H1 (cell line): ENCODE data around the gene PTGFR. TPM values are rescaled to one million over a fixed set of nuclear protein-coding genes. Genes with fewer than 3 reads are reported as not detected.

Source experiments
- CTCF ChIA-PET: fragments of 300-600 bp; sonication (Branson Sonifier 250); formaldehyde crosslinking; loops from one replicate; lab custom pipeline; 2021; ENCODE audit not compliant: partially characterized antibody; lab: Charles Lee
- POLR2A ChIA-PET: fragments of 300-600 bp; sonication (Branson Sonifier 250); formaldehyde crosslinking; loops from one replicate; lab custom pipeline; 2021; ENCODE audit warnings: inconsistent platforms; ENCODE audit not compliant: partially characterized antibody; lab: Charles Lee
- DNase-seq, 2 experiments: peaks; one replicate each; pipeline versions ENCODE4 v3.0.0 to v3.0.0-alpha.2; 2010 to 2022; ENCODE audit warnings: low spot score in 2 of 2, low read depth in 1 of 2, mixed read lengths in 1 of 2
- FAIRE-seq: peaks from 2 replicates; lab custom pipeline; 2011; peaks lifted over from hg19 to GRCh38; lab: Jason Lieb, UNC
- H2AFZ ChIP-seq: 2 replicates; pipeline ENCODE4 v1.8.1; 2012; ENCODE audit warnings: low read length, inconsistent platforms
- H2AK5ac ChIP-seq: 2 replicates; pipeline ENCODE4 v1.6.1; 2013; ENCODE audit warnings: low read depth, low read length
- H2BK120ac ChIP-seq: replicated peaks from 2 replicates; pipeline ENCODE3; 2013; ENCODE audit warnings: low read depth, low read length, inconsistent platforms
- H2BK12ac ChIP-seq: 2 replicates; pipeline ENCODE4 v1.6.1; 2013; ENCODE audit warnings: low read depth, low read length
- H2BK15ac ChIP-seq: 2 replicates; pipeline ENCODE4 v1.6.1; 2013; ENCODE audit warnings: low read length
- H2BK20ac ChIP-seq: 2 replicates; pipeline ENCODE4 v1.6.1; 2013; ENCODE audit warnings: low read length
- H2BK5ac ChIP-seq: 2 replicates; pipeline ENCODE4 v1.6.1; 2013; ENCODE audit warnings: low read depth, low read length
- H3K14ac ChIP-seq: 2 replicates; pipeline ENCODE4 v1.6.1; 2013; ENCODE audit warnings: inconsistent platforms; ENCODE audit not compliant: insufficient read length
- H3K18ac ChIP-seq: 2 replicates; pipeline ENCODE4 v1.6.1; 2013; ENCODE audit warnings: low read length; ENCODE audit errors: extremely low read depth
- H3K23ac ChIP-seq: 2 replicates; pipeline ENCODE4 v1.6.1; 2013; ENCODE audit warnings: inconsistent platforms; ENCODE audit not compliant: insufficient read length
- H3K23me2 ChIP-seq: 2 replicates; pipeline ENCODE4 v1.6.1; 2013; ENCODE audit warnings: low read depth, low read length
- H3K27ac ChIP-seq: 2 replicates; pipeline ENCODE4 v1.6.1; 2011; ENCODE audit warnings: low read depth, low read length, inconsistent platforms
- H3K27me3 ChIP-seq, 4 experiments: replicated peaks in 1 of 4; 1 replicate in 1 of 4; 2 replicates in 3 of 4; pipeline versions ENCODE4 v1.6.1 to v1.8.1; 2011 to 2013; ENCODE audit warnings: low read length in 3 of 4, mild to moderate bottlenecking in 3 of 4, inconsistent platforms in 2 of 4, mixed read lengths in 2 of 4, moderate library complexity in 1 of 4; ENCODE audit not compliant: control insufficient read depth in 3 of 4, insufficient read depth in 3 of 4; ENCODE audit errors: extremely low read depth in 1 of 4
- H3K36me3 ChIP-seq, 4 experiments: 2 replicates each; pipeline versions ENCODE4 v1.6.1 to v1.8.1; 2011 to 2013; ENCODE audit warnings: mild to moderate bottlenecking in 4 of 4, low read length in 3 of 4, moderate library complexity in 2 of 4, control low read depth in 1 of 4, inconsistent platforms in 1 of 4; ENCODE audit not compliant: insufficient read depth in 4 of 4, control insufficient read depth in 2 of 4
- H3K4ac ChIP-seq: replicated peaks from 2 replicates; pipeline ENCODE3; 2013; ENCODE audit warnings: low read length, low read depth, mixed read lengths, inconsistent platforms; ENCODE audit not compliant: insufficient read length
- H3K4me1 ChIP-seq, 4 experiments: replicated peaks in 1 of 4; 1 replicate in 1 of 4; 2 replicates in 3 of 4; pipeline versions ENCODE4 v1.6.1 to v1.8.1; 2011 to 2013; ENCODE audit warnings: low read length in 3 of 4, inconsistent platforms in 2 of 4, mixed read lengths in 1 of 4; ENCODE audit not compliant: insufficient read depth in 4 of 4, control insufficient read depth in 3 of 4
- H3K4me2 ChIP-seq, 2 experiments: 2 replicates each; pipeline versions ENCODE4 v1.6.1 to v1.8.1; 2011 to 2013; ENCODE audit warnings: low read depth in 2 of 2, low read length in 2 of 2, control low read depth in 1 of 2, inconsistent platforms in 1 of 2, mild to moderate bottlenecking in 1 of 2; ENCODE audit not compliant: insufficient read depth in 1 of 2
- H3K4me3 ChIP-seq, 4 experiments: fragments of 200-600, 300-600 bp in 1 of 4; sonication (generic), shearing (Covaris generic), sonication (Bioruptor Twin) in 1 of 4; 2 replicates each; pipeline versions ENCODE4 v1.5.1 to v1.8.1; 2011 to 2016; ENCODE audit warnings: low read length in 4 of 4, low read depth in 3 of 4, control low read depth in 2 of 4, inconsistent platforms in 2 of 4, mild to moderate bottlenecking in 2 of 4, mixed read lengths in 1 of 4, moderate library complexity in 1 of 4; ENCODE audit not compliant: insufficient read depth in 2 of 4; ENCODE audit errors: extremely low read depth in 1 of 4
- H3K56ac ChIP-seq: replicated peaks from 2 replicates; pipeline ENCODE3; 2013; ENCODE audit warnings: low read depth, mild to moderate bottlenecking, mixed read lengths, low read length, inconsistent platforms; ENCODE audit not compliant: insufficient read length
- H3K79me1 ChIP-seq: 2 replicates; pipeline ENCODE4 v1.6.1; 2013; ENCODE audit warnings: low read depth, low read length, control low read depth
- H3K79me2 ChIP-seq, 2 experiments: 2 replicates each; pipeline versions ENCODE4 v1.6.1 to v1.8.1; 2012 to 2013; ENCODE audit warnings: low read length in 2 of 2, mild to moderate bottlenecking in 2 of 2, inconsistent platforms in 1 of 2; ENCODE audit not compliant: insufficient read depth in 2 of 2, control insufficient read depth in 1 of 2
- H3K9ac ChIP-seq, 4 experiments: replicated peaks in 1 of 4; 1 replicate in 1 of 4; 2 replicates in 3 of 4; pipeline versions ENCODE4 v1.6.1 to v1.8.1; 2011 to 2013; ENCODE audit warnings: low read depth in 3 of 4, low read length in 3 of 4, control low read depth in 2 of 4, mild to moderate bottlenecking in 2 of 4, moderate library complexity in 2 of 4, inconsistent platforms in 1 of 4; ENCODE audit errors: extremely low read depth in 1 of 4
- H3K9me3 ChIP-seq, 2 experiments: 2 replicates each; pipeline versions ENCODE4 v1.6.1 to v1.8.1; 2012 to 2013; ENCODE audit warnings: mild to moderate bottlenecking in 2 of 2, moderate library complexity in 2 of 2, control low read depth in 1 of 2, inconsistent platforms in 1 of 2, low read depth in 1 of 2, low read length in 1 of 2, mixed read lengths in 1 of 2; ENCODE audit not compliant: insufficient read depth in 2 of 2
- H4K20me1 ChIP-seq, 2 experiments: replicated peaks in 1 of 2; 2 replicates each; pipeline versions ENCODE3 to v1.8.1; 2011 to 2013; ENCODE audit warnings: inconsistent platforms in 2 of 2, low read length in 2 of 2, mild to moderate bottlenecking in 1 of 2; ENCODE audit not compliant: insufficient read depth in 2 of 2, control insufficient read depth in 1 of 2
- H4K5ac ChIP-seq: 2 replicates; pipeline ENCODE4 v1.6.1; 2013; ENCODE audit warnings: low read length, low read depth, mixed read lengths, inconsistent platforms; ENCODE audit not compliant: insufficient read length
- H4K8ac ChIP-seq: 2 replicates; pipeline ENCODE4 v1.8.0; 2013; ENCODE audit warnings: mild to moderate bottlenecking, moderate library complexity, low read length, inconsistent platforms; ENCODE audit not compliant: insufficient read depth; ENCODE audit errors: extremely low read depth
- H4K91ac ChIP-seq: replicated peaks from 2 replicates; pipeline ENCODE3; 2013; ENCODE audit warnings: low read length, mixed read lengths, inconsistent platforms; ENCODE audit not compliant: insufficient read length
- CBX5 ChIP-seq: fragments of 300-800, 300-1000 bp; sonication (generic); IDR thresholded peaks from 2 replicates; pipeline ENCODE4 v1.7.1; 2016; ENCODE audit warnings: antibody characterized with exemption, low read length, low read depth
- EGR1 ChIP-seq: IDR thresholded peaks from 2 replicates; pipeline ENCODE4 v1.6.1; 2011; ENCODE audit warnings: low read depth, low read length, borderline replicate concordance
- EP300 ChIP-seq, 2 experiments: IDR thresholded peaks; 1 replicate in 1 of 2; 2 replicates in 1 of 2; pipeline ENCODE4 v1.6.1; 2011 to 2012; ENCODE audit warnings: low read depth in 2 of 2, low read length in 2 of 2, mild to moderate bottlenecking in 2 of 2, borderline replicate concordance in 1 of 2, inconsistent platforms in 1 of 2, moderate library complexity in 1 of 2
- GABPA ChIP-seq: IDR thresholded peaks from 2 replicates; pipeline ENCODE4 v1.6.1; 2011; ENCODE audit warnings: mild to moderate bottlenecking, low read length, moderate library complexity, borderline replicate concordance; ENCODE audit not compliant: insufficient read depth
- HDAC6 ChIP-seq: IDR thresholded peaks from one replicate; pipeline ENCODE4 v1.7.1; 2012; ENCODE audit warnings: low read depth, mild to moderate bottlenecking, inconsistent platforms, low read length, moderate library complexity
- JUN ChIP-seq: IDR thresholded peaks from 2 replicates; pipeline ENCODE4 v1.6.1; 2011; ENCODE audit warnings: low read depth, mild to moderate bottlenecking, improper control_type of control experiment, low read length
- KDM1A ChIP-seq: fragments of 200-600, 300-600 bp; sonication (generic); IDR thresholded peaks from 2 replicates; pipeline ENCODE4 v1.7.1; 2016; ENCODE audit warnings: mild to moderate bottlenecking, low read length, borderline replicate concordance
- KDM4A ChIP-seq: IDR thresholded peaks from one replicate; pipeline ENCODE4 v1.7.1; 2012; ENCODE audit warnings: low read depth, mild to moderate bottlenecking, moderate library complexity, low read length, inconsistent platforms; ENCODE audit not compliant: severe bottlenecking
- KDM5A ChIP-seq: fragments of 200-600 bp; IDR thresholded peaks from 2 replicates; pipeline ENCODE4 v1.7.1; 2012; ENCODE audit warnings: mild to moderate bottlenecking, low read length, inconsistent platforms, mixed read lengths
- PHF8 ChIP-seq: fragments of 200-600 bp; sonication (generic); conservative IDR thresholded peaks from 2 replicates; pipeline ENCODE4 v1.7.1; 2012; ENCODE audit warnings: low read depth, mild to moderate bottlenecking, inconsistent platforms, low read length, moderate library complexity
- SP2 ChIP-seq: IDR thresholded peaks from 2 replicates; pipeline ENCODE4 v1.6.1; 2012; ENCODE audit warnings: mild to moderate bottlenecking, low read length, inconsistent platforms
- WGBS, 2 experiments: shearing (Covaris generic) in 1 of 2; methylation state at CpG; one replicate each; pipeline versions ENCODE4 v1.1.6 to v1.1.7; 2013 to 2015; ENCODE audit warnings: low lambda C conversion rate in 2 of 2, mixed read lengths in 2 of 2, inconsistent platforms in 1 of 2, low coverage in 1 of 2, missing lambda C conversion rate in 1 of 2; ENCODE audit not compliant: insufficient replicate concordance in 2 of 2, insufficient coverage in 1 of 2, insufficient read length in 1 of 2; ENCODE audit errors: extremely low coverage in 1 of 2, missing lambda C conversion rate in 1 of 2; 5-methylcytosine and 5-hydroxymethylcytosine counted together
- polyA plus RNA-seq, 7 experiments: library from polyadenylated mRNA; depleted of rRNA in 3 of 7; stranded (reverse) in 5 of 7; unstranded in 2 of 7; fragments of >200 nt in 5 of 7; fragments of 200-250 nt in 2 of 7; gene quantifications; 1 replicate in 5 of 7; 2 replicates in 1 of 7; 4 replicates in 1 of 7; pipeline versions ENCODE4 v1.2.1 to v1.2.3, GENCODE V29; 2011 to 2013; ENCODE audit warnings: missing spikeins in 2 of 7, mixed read lengths in 2 of 7
- total RNA-seq: library from RNA; stranded (reverse); fragmentation: NEBNext Ultra II Directional; extraction: Animal tissue kit (Norgen Biotek cat#: 25700); gene quantifications from 2 replicates; pipeline ENCODE4 v1.2.1, GENCODE V29; 2021
- TF ChIP-seq, protein P1 (sequence below): IDR thresholded peaks from 2 replicates; pipeline ENCODE4 v1.6.1; 2012; ENCODE audit warnings: inconsistent platforms
- TF ChIP-seq, protein P2 (sequence below): IDR thresholded peaks from 2 replicates; pipeline ENCODE4 v1.6.1; 2012; ENCODE audit warnings: low read length, inconsistent platforms

The PTGFR gene
- total and polyA plus RNA-seq, 2 of the 8 experiments (the other 6 are each of a cell fraction or from before 2014, with no cell fraction given): 0.02 TPM; not detected in 1

DNA sequence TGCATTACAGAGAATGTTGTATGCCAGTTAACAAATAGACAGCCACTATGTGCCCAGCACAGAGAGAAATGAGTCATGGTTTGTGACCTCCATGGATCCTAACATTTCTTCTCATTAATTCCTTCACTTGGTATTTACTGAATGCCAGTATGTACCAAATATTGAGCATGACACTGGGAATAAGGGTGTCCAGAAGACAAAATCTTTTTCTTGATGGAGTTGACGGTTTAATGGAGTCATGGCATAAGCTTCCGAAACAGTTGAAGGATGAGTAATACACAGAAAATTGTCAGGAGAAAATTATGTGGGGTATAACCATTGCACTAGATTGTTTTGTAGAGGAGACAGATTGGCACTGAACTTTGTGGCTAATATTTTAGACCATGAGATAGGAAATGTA is 36.9 kb downstream of the PTGFR start:
- WGBS, 2 experiments: 95% methylated on average over 2 of the region's 2 CpGs; no CpG with 5 or more reads in 1 of the 2 experiments
- Histone ChIP-seq H3K4me2 (no peak overlapping the region), H2BK120ac (no peak overlapping the region), H2AK5ac (no peak overlapping the region), H4K8ac (no peak overlapping the region), H3K36me3 (no peaks in the 10 kb centered on the region), H2BK15ac (no peak overlapping the region), H2AFZ (no peak overlapping the region), H2BK20ac (no peak overlapping the region), H3K23me2 (no peaks in the 10 kb centered on the region), H4K91ac (no peak overlapping the region), H3K4me3 (no peak overlapping the region), H3K18ac (no peak overlapping the region), H2BK5ac (no peak overlapping the region), H3K27me3 (no peaks in the 10 kb centered on the region), H2BK12ac (no peak overlapping the region), H4K20me1 (no peaks in the 10 kb centered on the region), H3K23ac (no peak overlapping the region), H3K79me2 (no peaks in the 10 kb centered on the region), H3K4ac (no peak overlapping the region), H3K14ac (no peak overlapping the region), H3K56ac (no peak overlapping the region), H3K9me3 (no peaks in the 10 kb centered on the region), H3K27ac (no peak overlapping the region), H3K9ac (no peak overlapping the region), H3K79me1 (no peaks in the 10 kb centered on the region), H3K4me1 (no peaks in the 10 kb centered on the region), H4K5ac (no peak overlapping the region)
- DNase-seq: no peak
- no peak for FAIRE-seq
- ChIA-PET POLR2A (no interaction called here), CTCF (no interaction called here)
- TF ChIP-seq JUN (no peak), HDAC6 (no peak), EP300 (IDR thresholded peaks at IDR 0.05; ENCODE audit: borderline replicate concordance in 1 of 2, low read depth in 2 of 2, low read length in 2 of 2) (no peak), GABPA (no peak), KDM1A (no peak), CBX5 (no peak), KDM4A (no peak), SP2 (no peak), KDM5A (no peak), EGR1 (no peak), PHF8 (no peak)
- TF ChIP-seq, protein P1, sequence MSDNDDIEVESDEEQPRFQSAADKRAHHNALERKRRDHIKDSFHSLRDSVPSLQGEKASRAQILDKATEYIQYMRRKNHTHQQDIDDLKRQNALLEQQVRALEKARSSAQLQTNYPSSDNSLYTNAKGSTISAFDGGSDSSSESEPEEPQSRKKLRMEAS: no peak
- TF ChIP-seq, protein P2, sequence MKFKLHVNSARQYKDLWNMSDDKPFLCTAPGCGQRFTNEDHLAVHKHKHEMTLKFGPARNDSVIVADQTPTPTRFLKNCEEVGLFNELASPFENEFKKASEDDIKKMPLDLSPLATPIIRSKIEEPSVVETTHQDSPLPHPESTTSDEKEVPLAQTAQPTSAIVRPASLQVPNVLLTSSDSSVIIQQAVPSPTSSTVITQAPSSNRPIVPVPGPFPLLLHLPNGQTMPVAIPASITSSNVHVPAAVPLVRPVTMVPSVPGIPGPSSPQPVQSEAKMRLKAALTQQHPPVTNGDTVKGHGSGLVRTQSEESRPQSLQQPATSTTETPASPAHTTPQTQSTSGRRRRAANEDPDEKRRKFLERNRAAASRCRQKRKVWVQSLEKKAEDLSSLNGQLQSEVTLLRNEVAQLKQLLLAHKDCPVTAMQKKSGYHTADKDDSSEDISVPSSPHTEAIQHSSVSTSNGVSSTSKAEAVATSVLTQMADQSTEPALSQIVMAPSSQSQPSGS: no peak
